GM19328 (cell line): ENCODE results near the gene GPRIN2.
A peak's percentile ranks its signal among the peaks of the same experiment; 100 is the strongest.
"Not testable (repeated sequence)": the region's sequence is repeated elsewhere in the genome, so short reads cannot be mapped to it uniquely, and the experiment has no call there.

Experiments
- ATAC-seq: cut with Tn5 transposase; IDR thresholded peaks from one replicate; pipeline ENCODE4 v1.9.1; 2021; ENCODE audit warnings: mild to moderate bottlenecking, moderate library complexity; ENCODE audit not compliant: unreplicated experiment

Gene GPRIN2

GRCh38 chr10:46570655-46571054 is 14.2 kb upstream of the GPRIN2 start:
- not testable (repeated sequence) for ATAC-seq

GRCh38 chr10:46567151-46567550 is 10.7 kb upstream of the GPRIN2 start:
- not testable (repeated sequence) for ATAC-seq

- peak; percentile 73 for ATAC-seq
Measured at GRCh38 chr10:46565591-46566332, 9.3 kb upstream of the GPRIN2 start.

GRCh38 chr10:46560952-46561351 is 4.5 kb upstream of the GPRIN2 start:
- ATAC-seq: no peak

GRCh38 chr10:46560381-46560780 is 3.9 kb upstream of the GPRIN2 start:
- ATAC-seq: no peak

- no peak for ATAC-seq
Measured at GRCh38 chr10:46559231-46559671, 2.8 kb upstream of the GPRIN2 start.

- ATAC-seq: no peak
Measured at GRCh38 chr10:46558392-46559185, 2.1 kb upstream of the GPRIN2 start.

GRCh38 chr10:46558122-46558391 is 1.6 kb upstream of the GPRIN2 start:
- no peak for ATAC-seq

GRCh38 chr10:46557319-46558121 is 1.1 kb upstream of the GPRIN2 start:
- no peak for ATAC-seq

- ATAC-seq: no peak
Measured at GRCh38 chr10:46555713-46556514, 544 bp downstream of the GPRIN2 start.

GRCh38 chr10:46555366-46555712 is 1.1 kb downstream of the GPRIN2 start:
- ATAC-seq: no peak

- no peak for ATAC-seq
Measured at GRCh38 chr10:46554166-46554781, 2.2 kb downstream of the GPRIN2 start.

GRCh38 chr10:46553238-46554049 is 3.0 kb downstream of the GPRIN2 start:
- no peak for ATAC-seq

GRCh38 chr10:46552526-46553237 is 3.8 kb downstream of the GPRIN2 start:
- ATAC-seq: no peak

- no peak for ATAC-seq
Measured at GRCh38 chr10:46551701-46552525, 4.5 kb downstream of the GPRIN2 start.

GRCh38 chr10:46550795-46551700 is 5.4 kb downstream of the GPRIN2 start:
- no peak for ATAC-seq
